HG03060 (cell line): Measurements from ENCODE around the gene APLN.

Experiments used
- ATAC-seq: cut with Tn5 transposase; IDR thresholded peaks from one replicate; pipeline ENCODE4 v1.9.1; 2021; ENCODE audit warnings: low read depth, moderate number of reproducible peaks; ENCODE audit not compliant: unreplicated experiment

APLN gene

GRCh38 chrX:129663171-129663570, 8.4 kb upstream of the APLN start:
- no peak for ATAC-seq

- no peak for ATAC-seq
Observed at GRCh38 chrX:129661369-129661768, 6.6 kb upstream of the APLN start.

- no peak for ATAC-seq
Observed at GRCh38 chrX:129659861-129660260, 5.1 kb upstream of the APLN start.

GRCh38 chrX:129659141-129659540, 4.4 kb upstream of the APLN start:
- ATAC-seq, result no peak

GRCh38 chrX:129658429-129658828, 3.7 kb upstream of the APLN start:
- no peak for ATAC-seq

GRCh38 chrX:129655547-129656249, 942 bp upstream of the APLN start:
- no peak for ATAC-seq

- ATAC-seq, result no peak
Observed at GRCh38 chrX:129653971-129654651, 645 bp downstream of the APLN start.

GRCh38 chrX:129653181-129653970, 1.4 kb downstream of the APLN start:
- ATAC-seq, result no peak

GRCh38 chrX:129652565-129653169, 2.1 kb downstream of the APLN start:
- ATAC-seq, result no peak

- ATAC-seq, result no peak
Observed at GRCh38 chrX:129651756-129652564, 2.8 kb downstream of the APLN start.

- ATAC-seq, result no peak
Observed at GRCh38 chrX:129650821-129651510, 3.8 kb downstream of the APLN start.

- ATAC-seq, result no peak
Observed at GRCh38 chrX:129650183-129650689, 4.5 kb downstream of the APLN start.

GRCh38 chrX:129649268-129650182, 5.2 kb downstream of the APLN start:
- no peak for ATAC-seq

GRCh38 chrX:129648514-129649267, 6.1 kb downstream of the APLN start:
- ATAC-seq, result no peak

GRCh38 chrX:129647418-129648410, 7.0 kb downstream of the APLN start:
- ATAC-seq, result no peak

- ATAC-seq, result no peak
Observed at GRCh38 chrX:129646566-129647417, 8.0 kb downstream of the APLN start.
